ENCODE data around the gene PITPNC1. TPM values are rescaled to one million over a fixed set of nuclear protein-coding genes. Genes with fewer than 3 reads are reported as not detected.

The PITPNC1 gene
- total and polyA plus RNA-seq, 2 of the 13 experiments (the other 11 are each of a cell fraction or from before 2014, with no cell fraction given) = 4.1 to 5.7 TPM

DNA sequence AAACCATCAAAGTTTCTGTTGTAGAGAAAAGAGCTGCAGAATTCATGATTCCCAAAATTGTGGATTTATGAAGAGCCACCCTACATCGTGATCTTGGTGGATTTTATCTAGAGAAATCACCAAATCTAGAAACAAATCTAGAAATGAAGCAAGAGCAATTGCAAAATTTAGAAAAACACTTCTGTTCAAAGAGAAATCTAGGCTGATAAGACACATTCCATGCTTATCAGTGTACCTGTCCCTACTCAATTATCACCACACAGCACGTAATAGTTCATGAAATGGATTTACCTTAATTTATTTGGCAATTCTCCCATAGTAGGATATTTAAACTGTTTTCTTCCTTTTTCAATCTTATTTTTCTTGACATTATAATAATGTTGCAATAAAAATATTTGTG, 246.7 kb downstream of the PITPNC1 start:
- intact Hi-C loops (cut with micrococcal nuclease; ENCODE audit: unreplicated experiment) (no loop called here), in situ Hi-C loops (cut with HindIII; ENCODE audit: extremely low pct_ligation_motif_present, low pct_unique_long_range_greater_than_20kb) (no loop called here)
- Histone ChIP-seq H3K27me3 (ENCODE audit: control insufficient read depth in 1 of 2, insufficient read depth in 2 of 2, low read length in 2 of 2) (no peaks in the 10 kb centered on the region), H3K27ac (ENCODE audit: extremely low read length, insufficient read depth, low read length) (no peak overlapping the region), H3K79me2 (ENCODE audit: insufficient read depth, low read length) (no peaks in the 10 kb centered on the region), H3K9ac (ENCODE audit: insufficient read depth, low read depth, low read length) (no peak overlapping the region), H2AFZ (ENCODE audit: low read length) (no peak overlapping the region), H4K20me1 (ENCODE audit: insufficient read depth, low read length) (no peaks in the 10 kb centered on the region), H3K9me3 (ENCODE audit: low read length) (no peaks in the 10 kb centered on the region), H3K4me3 (replicated peaks in 1 of 3; ENCODE audit: insufficient read depth in 1 of 3, low read depth in 2 of 3, low read length in 3 of 3) (no peak overlapping the region), H3K4me1 (ENCODE audit: insufficient read depth, low read length) (peaks cover 7% of the 10 kb centered on the region; the same call in 1 of the 2 replicates), H3K4me2 (ENCODE audit: low read depth, low read length) (no peak overlapping the region), H3K36me3 (replicated peaks in 1 of 2; ENCODE audit: control insufficient read depth in 1 of 2, insufficient read depth in 2 of 2, low read length in 2 of 2) (no peaks in the 10 kb centered on the region)
- TF ChIP-seq MXI1 (IDR thresholded peaks at IDR 0.05; ENCODE audit: borderline replicate concordance, low read depth, low read length) (no peak), TSC22D2 (CRISPR knock-in tag; IDR thresholded peaks at IDR 0.05; ENCODE audit: borderline replicate concordance) (no peak), TOPORS (CRISPR knock-in tag; IDR thresholded peaks at IDR 0.05) (no peak), HNRNPL (IDR thresholded peaks at IDR 0.05; ENCODE audit: low read depth, low read length) (no peak), ARNT2 (CRISPR knock-in tag; IDR thresholded peaks at IDR 0.05; ENCODE audit: low read depth) (no peak)
- TF ChIP-seq, protein P1, sequence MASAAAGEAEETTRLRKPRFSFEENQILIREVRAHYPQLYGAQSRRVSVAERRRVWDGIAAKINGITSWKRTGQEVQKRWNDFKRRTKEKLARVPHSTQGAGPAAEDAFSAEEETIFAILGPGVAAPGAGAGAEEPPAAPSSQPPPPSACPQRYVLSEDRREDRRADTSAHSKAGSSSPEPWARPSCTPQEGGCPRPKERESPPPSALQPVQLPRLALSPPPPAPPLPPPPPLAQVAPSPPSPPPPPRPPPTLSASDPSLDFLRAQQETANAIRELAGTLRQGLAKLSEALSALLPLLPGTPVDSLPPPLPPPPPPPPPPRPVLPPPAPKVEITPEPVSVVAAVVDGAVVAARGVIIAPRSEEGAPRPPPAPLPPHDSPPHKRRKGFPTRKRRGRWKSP (CRISPR knock-in tag; IDR thresholded peaks at IDR 0.05) = no peak
- TF ChIP-seq, protein P2, sequence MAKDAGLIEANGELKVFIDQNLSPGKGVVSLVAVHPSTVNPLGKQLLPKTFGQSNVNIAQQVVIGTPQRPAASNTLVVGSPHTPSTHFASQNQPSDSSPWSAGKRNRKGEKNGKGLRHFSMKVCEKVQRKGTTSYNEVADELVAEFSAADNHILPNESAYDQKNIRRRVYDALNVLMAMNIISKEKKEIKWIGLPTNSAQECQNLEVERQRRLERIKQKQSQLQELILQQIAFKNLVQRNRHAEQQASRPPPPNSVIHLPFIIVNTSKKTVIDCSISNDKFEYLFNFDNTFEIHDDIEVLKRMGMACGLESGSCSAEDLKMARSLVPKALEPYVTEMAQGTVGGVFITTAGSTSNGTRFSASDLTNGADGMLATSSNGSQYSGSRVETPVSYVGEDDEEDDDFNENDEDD (CRISPR knock-in tag; IDR thresholded peaks at IDR 0.05; ENCODE audit: borderline replicate concordance) = no peak
- FAIRE-seq = no peak
- 32% methylated on average over 2 of the region's 2 CpGs for WGBS (ENCODE audit: low lambda C conversion rate)
- POLR2A ChIA-PET = no interaction called here
- CTCF ChIA-PET (ENCODE audit: low intra/inter-chr PET ratio, low total read pairs) = no interaction called here
- no peak for ATAC-seq
- DNase-seq (ENCODE audit: low spot score) = no peak
- no TSS peak for BruUV-seq (replicated peaks)
